Right forelimb (tissue), 1 donor: ENCODE measurements around the gene KLF9.

Source experiments
- DNase-seq: peaks from one replicate; pipeline ENCODE4 v3.0.0-alpha.2; 2018

Gene KLF9

GRCh38 chr9:70421272-70422180 lies 7.1 kb upstream of the KLF9 start:
- no peak for DNase-seq

- DNase-seq, result peak; percentile 86
Measured at GRCh38 chr9:70420441-70421271, 6.2 kb upstream of the KLF9 start.

- peak; percentile 85 for DNase-seq
Measured at GRCh38 chr9:70419556-70420440, 5.3 kb upstream of the KLF9 start.

GRCh38 chr9:70418822-70419555 lies 4.5 kb upstream of the KLF9 start:
- DNase-seq, result peak; percentile 89

GRCh38 chr9:70415476-70415875 lies 1.0 kb upstream of the KLF9 start:
- no peak for DNase-seq

- DNase-seq, result no peak
Measured at GRCh38 chr9:70415041-70415440, 584 bp upstream of the KLF9 start.

- DNase-seq, result no peak
Measured at GRCh38 chr9:70413464-70413798, 1.0 kb downstream of the KLF9 start.

- peak; percentile 86 for DNase-seq
Measured at GRCh38 chr9:70412832-70413463, 1.5 kb downstream of the KLF9 start.

- DNase-seq, result no peak
Measured at GRCh38 chr9:70411930-70412831, 2.3 kb downstream of the KLF9 start.

GRCh38 chr9:70411121-70411929 lies 3.1 kb downstream of the KLF9 start:
- DNase-seq, result no peak

- DNase-seq, result no peak
Measured at GRCh38 chr9:70410368-70410767, 4.1 kb downstream of the KLF9 start.

GRCh38 chr9:70409800-70410199 lies 4.7 kb downstream of the KLF9 start:
- DNase-seq, result no peak

GRCh38 chr9:70409280-70409679 lies 5.2 kb downstream of the KLF9 start:
- DNase-seq, result no peak

GRCh38 chr9:70408393-70409040 lies 5.9 kb downstream of the KLF9 start:
- no peak for DNase-seq

GRCh38 chr9:70407081-70407503 lies 7.4 kb downstream of the KLF9 start:
- no peak for DNase-seq

GRCh38 chr9:70406434-70406862 lies 8.0 kb downstream of the KLF9 start:
- DNase-seq, result no peak

- no peak for DNase-seq
Measured at GRCh38 chr9:70405808-70406433, 8.5 kb downstream of the KLF9 start.

- no peak for DNase-seq
Measured at GRCh38 chr9:70404261-70404660, 10.2 kb downstream of the KLF9 start.

- no peak for DNase-seq
Measured at GRCh38 chr9:70403618-70404025, 10.8 kb downstream of the KLF9 start.
